Fibroblast of mammary gland (primary cell): ENCODE measurements around the gene SNTG2.
"Not testable (repeated sequence)": the region's sequence is repeated elsewhere in the genome, so short reads cannot be mapped to it uniquely, and the experiment has no call there.

Experiments used
- DNase-seq: peaks from one replicate; pipeline ENCODE4 v3.0.0-alpha.2; 2010; ENCODE audit warnings: low read depth
- H3K4me3 ChIP-seq: 2 replicates; pipeline ENCODE4 v1.5.1; 2011; ENCODE audit warnings: low read depth, mild to moderate bottlenecking, low read length, moderate library complexity; ENCODE audit not compliant: control insufficient read depth
- TF ChIP-seq, protein P1 (sequence below): conservative IDR thresholded peaks from 2 replicates; pipeline ENCODE4 v1.5.1; 2011; ENCODE audit warnings: low read depth, low read length, inconsistent platforms; ENCODE audit not compliant: control insufficient read depth, insufficient read depth

Gene SNTG2

DNA sequence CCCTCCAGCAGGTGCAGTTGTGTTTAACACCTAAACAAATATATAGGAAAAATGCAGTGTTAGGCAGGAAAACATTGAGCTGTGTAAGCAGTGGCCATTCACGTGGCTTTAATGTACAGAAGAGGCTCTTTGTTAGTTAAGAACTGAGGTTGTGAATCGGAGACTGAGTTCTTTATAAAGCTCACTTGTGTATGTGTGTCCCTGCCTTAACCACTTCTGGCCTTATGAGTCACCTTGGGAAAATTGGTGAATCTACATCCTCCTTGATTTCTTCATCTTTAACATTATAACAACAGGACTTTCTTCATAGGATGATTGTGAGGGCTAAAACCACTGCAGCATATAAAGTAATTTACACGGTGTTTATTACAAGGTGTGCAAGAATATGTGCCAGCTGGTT, 274.3 kb downstream of the SNTG2 start:
- H3K4me3 ChIP-seq, result no peak overlapping the region
- no peak for DNase-seq
- TF ChIP-seq, protein P1, sequence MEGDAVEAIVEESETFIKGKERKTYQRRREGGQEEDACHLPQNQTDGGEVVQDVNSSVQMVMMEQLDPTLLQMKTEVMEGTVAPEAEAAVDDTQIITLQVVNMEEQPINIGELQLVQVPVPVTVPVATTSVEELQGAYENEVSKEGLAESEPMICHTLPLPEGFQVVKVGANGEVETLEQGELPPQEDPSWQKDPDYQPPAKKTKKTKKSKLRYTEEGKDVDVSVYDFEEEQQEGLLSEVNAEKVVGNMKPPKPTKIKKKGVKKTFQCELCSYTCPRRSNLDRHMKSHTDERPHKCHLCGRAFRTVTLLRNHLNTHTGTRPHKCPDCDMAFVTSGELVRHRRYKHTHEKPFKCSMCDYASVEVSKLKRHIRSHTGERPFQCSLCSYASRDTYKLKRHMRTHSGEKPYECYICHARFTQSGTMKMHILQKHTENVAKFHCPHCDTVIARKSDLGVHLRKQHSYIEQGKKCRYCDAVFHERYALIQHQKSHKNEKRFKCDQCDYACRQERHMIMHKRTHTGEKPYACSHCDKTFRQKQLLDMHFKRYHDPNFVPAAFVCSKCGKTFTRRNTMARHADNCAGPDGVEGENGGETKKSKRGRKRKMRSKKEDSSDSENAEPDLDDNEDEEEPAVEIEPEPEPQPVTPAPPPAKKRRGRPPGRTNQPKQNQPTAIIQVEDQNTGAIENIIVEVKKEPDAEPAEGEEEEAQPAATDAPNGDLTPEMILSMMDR, result no peak

DNA sequence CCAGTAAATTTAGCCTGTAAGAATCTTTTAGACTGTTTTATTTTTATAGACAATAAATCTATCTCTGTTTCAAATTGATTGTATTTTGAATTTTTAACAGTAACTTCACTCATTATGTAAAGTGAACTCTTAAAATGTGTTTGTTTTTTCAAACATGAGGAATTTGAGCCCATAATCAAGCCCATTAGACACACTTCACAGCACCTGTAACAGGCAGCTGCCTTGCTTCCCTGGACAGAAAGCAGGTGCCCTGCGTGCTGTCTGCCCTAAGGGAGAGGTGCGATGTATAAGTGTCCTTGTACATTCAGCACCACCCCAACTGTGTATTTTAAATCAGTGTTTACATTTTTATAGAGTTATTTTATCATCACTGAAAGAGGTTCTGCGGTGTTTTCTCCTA, 276.1 kb downstream of the SNTG2 start:
- DNase-seq, result no peak

DNA sequence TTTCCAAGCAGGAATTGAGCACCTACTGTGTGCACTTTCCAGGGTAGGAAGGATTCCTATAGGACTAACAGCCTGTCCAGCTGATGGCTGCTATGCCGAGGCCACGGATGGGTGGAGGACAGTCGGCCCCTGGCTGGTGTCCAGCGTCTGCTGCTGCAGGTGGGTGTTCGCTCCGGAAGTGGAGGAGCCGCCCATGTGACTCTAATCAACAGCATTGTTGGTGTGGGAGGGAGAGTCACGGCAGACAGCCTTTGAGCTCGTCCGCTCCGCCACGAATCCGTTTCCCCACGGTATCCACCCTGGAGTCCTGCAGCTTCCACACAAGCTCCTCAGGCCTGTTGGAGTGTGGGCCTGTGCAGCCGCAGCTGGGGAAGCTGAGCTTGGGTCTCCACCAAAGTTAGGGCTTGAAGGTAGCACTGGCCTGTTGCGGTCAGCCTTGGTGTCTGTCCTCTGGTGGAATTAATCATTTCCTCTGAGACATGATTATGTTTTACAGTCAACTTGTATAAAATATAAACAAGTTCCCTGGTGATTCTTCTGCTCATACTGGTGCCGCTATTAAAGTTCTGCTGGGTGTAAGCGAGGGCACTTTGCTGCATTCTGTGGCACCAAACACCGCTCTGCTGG, 276.7 kb downstream of the SNTG2 start:
- TF ChIP-seq, protein P1, result no peak
- DNase-seq, result no peak
- no peak overlapping the region for H3K4me3 ChIP-seq

More for the DNA sequence above, 276.1 kb downstream of the SNTG2 start:
- TF ChIP-seq, protein P1, result no peak
- H3K4me3 ChIP-seq, result no peak overlapping the region

DNA sequence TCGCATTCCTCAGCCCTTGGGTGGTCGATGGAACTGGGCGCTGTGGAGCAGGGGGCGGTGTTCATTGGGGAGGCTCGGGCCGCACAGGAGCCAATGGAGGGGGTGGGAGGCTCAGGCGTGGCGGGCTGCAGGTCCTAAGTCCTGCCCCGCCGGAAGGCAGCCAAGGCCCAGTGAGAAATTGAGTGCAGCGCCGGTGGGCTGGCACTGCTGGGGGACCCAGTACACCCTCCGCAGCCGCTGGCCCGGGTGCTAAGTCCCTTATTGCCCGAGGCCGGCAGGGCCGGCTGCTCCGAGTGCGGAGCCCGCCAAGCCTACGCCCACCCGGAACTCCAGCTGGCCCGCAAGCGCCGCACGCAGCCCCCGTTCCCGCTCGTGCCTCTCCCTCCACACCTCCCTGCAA, 278.9 kb downstream of the SNTG2 start:
- DNase-seq, H3K4me3 ChIP-seq: not testable (repeated sequence)

DNA sequence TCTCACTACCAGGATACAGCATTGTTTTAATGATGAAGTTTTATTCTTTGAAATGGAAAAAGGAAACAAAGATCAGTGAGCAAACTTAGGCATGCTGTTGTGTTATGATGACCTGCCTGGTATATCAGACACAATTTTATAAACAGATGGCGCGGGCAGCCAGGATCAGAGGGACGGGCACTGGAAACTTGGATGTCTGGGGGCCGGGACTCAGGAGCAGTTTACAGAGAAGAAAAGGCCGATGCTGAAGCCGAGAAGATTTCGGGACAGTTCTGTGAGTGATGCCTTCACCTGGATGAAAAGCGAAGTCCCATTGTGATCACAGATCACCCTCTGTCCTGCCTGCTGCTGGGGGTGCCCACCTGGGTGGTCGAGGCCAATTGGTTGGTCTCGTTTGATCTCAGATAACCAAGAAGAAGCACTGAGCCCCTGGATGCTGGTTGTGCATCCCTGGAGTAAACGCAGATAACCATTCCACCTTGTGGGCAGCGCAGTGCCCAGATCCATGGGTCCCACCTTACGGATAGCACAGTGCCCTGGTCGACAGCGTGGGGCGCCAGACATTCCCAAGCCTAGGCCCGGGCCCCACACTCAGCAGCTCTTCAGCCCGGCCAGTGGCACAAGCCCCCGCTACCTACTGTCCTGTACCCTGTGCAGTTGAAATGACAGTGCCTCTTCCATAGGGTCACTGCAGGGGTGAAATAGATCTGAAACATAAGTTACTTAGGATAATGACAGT, 279.7 kb downstream of the SNTG2 start:
- DNase-seq, result no peak
- TF ChIP-seq, protein P1, result no peak

DNA sequence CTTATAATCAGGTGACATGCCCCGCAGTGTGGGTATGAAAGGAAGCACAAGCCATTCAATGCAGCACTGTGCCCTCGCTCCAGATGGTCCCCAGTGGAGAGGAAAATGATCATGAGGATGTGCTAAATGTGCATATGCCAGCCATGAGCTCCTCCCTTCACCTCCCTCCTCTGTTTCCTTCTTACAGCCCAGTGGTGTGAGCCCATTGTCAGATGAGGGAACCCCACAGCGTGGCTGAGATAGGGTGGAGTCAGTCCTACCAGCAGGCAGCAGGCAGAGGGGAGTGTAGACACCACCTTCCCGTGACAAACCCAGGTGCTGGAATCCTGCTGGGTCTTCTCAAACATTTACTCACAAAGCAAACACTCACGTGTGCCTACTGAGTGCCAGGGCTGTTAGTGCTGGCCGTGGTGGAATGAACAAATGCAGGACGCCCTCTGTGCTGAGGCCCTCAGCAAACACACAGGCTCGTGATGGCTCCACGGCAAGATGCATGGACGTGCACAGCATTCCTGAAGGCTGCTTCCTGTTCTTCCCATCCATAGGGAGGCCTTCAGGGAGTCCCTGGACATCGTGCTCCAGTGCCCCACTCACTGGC, 280.9 kb downstream of the SNTG2 start:
- no peak for DNase-seq
- no peak overlapping the region for H3K4me3 ChIP-seq
- TF ChIP-seq, protein P1, result no peak

More for the DNA sequence above, 279.7 kb downstream of the SNTG2 start:
- no peak overlapping the region for H3K4me3 ChIP-seq

DNA sequence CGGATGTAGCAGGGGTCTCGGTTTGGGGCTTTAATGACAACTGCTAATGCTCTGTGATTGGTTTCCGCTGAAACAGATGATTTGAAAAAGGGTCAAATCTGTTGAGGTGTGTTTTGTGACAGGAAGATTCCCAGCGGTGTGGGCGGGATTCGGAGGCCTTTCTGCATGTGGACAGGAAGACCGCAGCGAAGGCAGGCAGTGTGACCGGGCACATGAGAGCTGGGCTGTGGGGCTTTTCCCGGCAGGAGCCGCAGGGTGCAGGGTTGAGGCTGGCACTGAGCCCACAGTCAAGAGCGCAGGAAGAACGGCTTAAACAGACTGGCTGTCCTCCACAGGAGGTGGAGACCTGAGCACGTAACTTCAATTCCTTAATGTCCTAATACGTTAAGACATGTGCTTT, 282.6 kb downstream of the SNTG2 start:
- DNase-seq, result no peak
- TF ChIP-seq, protein P1, result no peak
- no peak overlapping the region for H3K4me3 ChIP-seq
